ENCODE measurements around the gene SOX1. TPM values are rescaled to one million over a fixed set of nuclear protein-coding genes. Genes with fewer than 3 reads are reported as not detected.

Gene SOX1
- polyA plus RNA-seq, 3 donors = not detected

DNA sequence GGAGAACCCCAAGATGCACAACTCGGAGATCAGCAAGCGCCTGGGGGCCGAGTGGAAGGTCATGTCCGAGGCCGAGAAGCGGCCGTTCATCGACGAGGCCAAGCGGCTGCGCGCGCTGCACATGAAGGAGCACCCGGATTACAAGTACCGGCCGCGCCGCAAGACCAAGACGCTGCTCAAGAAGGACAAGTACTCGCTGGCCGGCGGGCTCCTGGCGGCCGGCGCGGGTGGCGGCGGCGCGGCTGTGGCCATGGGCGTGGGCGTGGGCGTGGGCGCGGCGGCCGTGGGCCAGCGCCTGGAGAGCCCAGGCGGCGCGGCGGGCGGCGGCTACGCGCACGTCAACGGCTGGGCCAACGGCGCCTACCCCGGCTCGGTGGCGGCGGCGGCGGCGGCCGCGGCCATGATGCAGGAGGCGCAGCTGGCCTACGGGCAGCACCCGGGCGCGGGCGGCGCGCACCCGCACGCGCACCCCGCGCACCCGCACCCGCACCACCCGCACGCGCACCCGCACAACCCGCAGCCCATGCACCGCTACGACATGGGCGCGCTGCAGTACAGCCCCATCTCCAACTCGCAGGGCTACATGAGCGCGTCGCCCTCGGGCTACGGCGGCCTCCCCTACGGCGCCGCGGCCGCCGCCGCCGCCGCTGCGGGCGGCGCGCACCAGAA, 1.1 kb downstream of the SOX1 start:
- no peak overlapping the region for H2AFZ ChIP-seq (ENCODE audit: insufficient read depth, low read depth, low read length, poor library complexity, severe bottlenecking)
- no peaks in the 10 kb centered on the region for H4K20me1 ChIP-seq (ENCODE audit: insufficient read depth, low read length)
- Mint-ChIP-seq H3K27ac (no peak overlapping the region), H3K9me3 (peaks cover 0 to 30% (median 17%) of the 10 kb centered on the region in 7 donors), H3K27me3 (ENCODE audit: low read depth in 3 of 3) (peaks cover 71 to 88% (median 78%) of the 10 kb centered on the region in 3 donors), H3K4me1 (peaks cover 3% of the 10 kb centered on the region), H3K4me3 (peak overlapping the region in 1 of 2 donors; percentile 78), H3K36me3 (peaks cover 3 to 8% of the 10 kb centered on the region in 2 donors)
- intact Hi-C loops (cut with micrococcal nuclease) = no loop called here
- TF ChIP-seq, protein P1, sequence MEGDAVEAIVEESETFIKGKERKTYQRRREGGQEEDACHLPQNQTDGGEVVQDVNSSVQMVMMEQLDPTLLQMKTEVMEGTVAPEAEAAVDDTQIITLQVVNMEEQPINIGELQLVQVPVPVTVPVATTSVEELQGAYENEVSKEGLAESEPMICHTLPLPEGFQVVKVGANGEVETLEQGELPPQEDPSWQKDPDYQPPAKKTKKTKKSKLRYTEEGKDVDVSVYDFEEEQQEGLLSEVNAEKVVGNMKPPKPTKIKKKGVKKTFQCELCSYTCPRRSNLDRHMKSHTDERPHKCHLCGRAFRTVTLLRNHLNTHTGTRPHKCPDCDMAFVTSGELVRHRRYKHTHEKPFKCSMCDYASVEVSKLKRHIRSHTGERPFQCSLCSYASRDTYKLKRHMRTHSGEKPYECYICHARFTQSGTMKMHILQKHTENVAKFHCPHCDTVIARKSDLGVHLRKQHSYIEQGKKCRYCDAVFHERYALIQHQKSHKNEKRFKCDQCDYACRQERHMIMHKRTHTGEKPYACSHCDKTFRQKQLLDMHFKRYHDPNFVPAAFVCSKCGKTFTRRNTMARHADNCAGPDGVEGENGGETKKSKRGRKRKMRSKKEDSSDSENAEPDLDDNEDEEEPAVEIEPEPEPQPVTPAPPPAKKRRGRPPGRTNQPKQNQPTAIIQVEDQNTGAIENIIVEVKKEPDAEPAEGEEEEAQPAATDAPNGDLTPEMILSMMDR (IDR thresholded peaks at IDR 0.05) = no peak
- H3K79me2 ChIP-seq (ENCODE audit: insufficient read depth, low read length) = no peaks in the 10 kb centered on the region
- peaks cover 65 to 79% of the 10 kb centered on the region in 2 donors for H3K27me3 ChIP-seq (ENCODE audit: control insufficient read depth in 2 of 2, insufficient read depth in 2 of 2, low read length in 2 of 2)
- no peak overlapping the region for H3K9ac ChIP-seq (ENCODE audit: insufficient read depth, low read length, poor library complexity, severe bottlenecking)
- WGBS (ENCODE audit: insufficient coverage) = 4% methylated on average over 103 of the region's 103 CpGs
- no peaks in the 10 kb centered on the region for H3K36me3 ChIP-seq (replicated peaks in 1 of 2; ENCODE audit: control insufficient read depth in 1 of 2, insufficient read depth in 2 of 2, low read length in 2 of 2)
- no peak overlapping the region for H3K4me2 ChIP-seq (replicated peaks; ENCODE audit: extremely low read depth, low read length, poor library complexity, severe bottlenecking)
- H3K27ac ChIP-seq (ENCODE audit: low read depth in 1 of 2, low read length in 2 of 2) = no peak overlapping the region
- no peaks in the 10 kb centered on the region for H3K4me1 ChIP-seq (ENCODE audit: control insufficient read depth in 1 of 2, insufficient read depth in 2 of 2, low read length in 2 of 2)
- H3K9me3 ChIP-seq (replicated peaks in 1 of 2; ENCODE audit: control insufficient read depth in 1 of 2, insufficient read depth in 1 of 2, low read length in 2 of 2) = peaks cover 0 to 52% of the 10 kb centered on the region in 2 donors
- no peak overlapping the region for H3K4me3 ChIP-seq (replicated peaks in 1 of 3; ENCODE audit: low read depth in 2 of 3, low read length in 3 of 3)
- DNase-seq = no peak

DNA sequence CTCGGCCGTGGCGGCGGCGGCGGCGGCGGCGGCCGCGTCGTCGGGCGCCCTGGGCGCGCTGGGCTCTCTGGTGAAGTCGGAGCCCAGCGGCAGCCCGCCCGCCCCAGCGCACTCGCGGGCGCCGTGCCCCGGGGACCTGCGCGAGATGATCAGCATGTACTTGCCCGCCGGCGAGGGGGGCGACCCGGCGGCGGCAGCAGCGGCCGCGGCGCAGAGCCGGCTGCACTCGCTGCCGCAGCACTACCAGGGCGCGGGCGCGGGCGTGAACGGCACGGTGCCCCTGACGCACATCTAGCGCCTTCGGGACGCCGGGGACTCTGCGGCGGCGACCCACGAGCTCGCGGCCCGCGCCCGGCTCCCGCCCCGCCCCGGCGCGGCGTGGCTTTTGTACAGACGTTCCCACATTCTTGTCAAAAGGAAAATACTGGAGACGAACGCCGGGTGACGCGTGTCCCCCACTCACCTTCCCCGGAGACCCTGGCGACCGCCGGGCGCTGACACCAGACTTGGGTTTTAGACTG, 1.7 kb downstream of the SOX1 start:
- H3K4me1 ChIP-seq (ENCODE audit: control insufficient read depth in 1 of 2, insufficient read depth in 2 of 2, low read length in 2 of 2) = no peaks in the 10 kb centered on the region
- no peak overlapping the region for H2AFZ ChIP-seq (ENCODE audit: insufficient read depth, low read depth, low read length, poor library complexity, severe bottlenecking)
- no peak for DNase-seq
- no peak overlapping the region for H3K27ac ChIP-seq (ENCODE audit: low read depth in 1 of 2, low read length in 2 of 2)
- no peaks in the 10 kb centered on the region for H3K4me1 Mint-ChIP-seq
- no peak overlapping the region for H3K9ac ChIP-seq (ENCODE audit: insufficient read depth, low read length, poor library complexity, severe bottlenecking)
- H3K4me3 ChIP-seq (replicated peaks in 1 of 3; ENCODE audit: low read depth in 2 of 3, low read length in 3 of 3) = no peak overlapping the region
- H3K4me3 Mint-ChIP-seq = peak overlapping the region in 1 of 2 donors; percentile 88
- H3K4me2 ChIP-seq (replicated peaks; ENCODE audit: extremely low read depth, low read length, poor library complexity, severe bottlenecking) = no peak overlapping the region
- H3K79me2 ChIP-seq (ENCODE audit: insufficient read depth, low read length) = no peaks in the 10 kb centered on the region
- peaks cover 0 to 47% of the 10 kb centered on the region in 2 donors for H3K9me3 ChIP-seq (replicated peaks in 1 of 2; ENCODE audit: control insufficient read depth in 1 of 2, insufficient read depth in 1 of 2, low read length in 2 of 2)
- H4K20me1 ChIP-seq (ENCODE audit: insufficient read depth, low read length) = no peaks in the 10 kb centered on the region
- peaks cover 65 to 79% of the 10 kb centered on the region in 2 donors for H3K27me3 ChIP-seq (ENCODE audit: control insufficient read depth in 2 of 2, insufficient read depth in 2 of 2, low read length in 2 of 2)
- TF ChIP-seq, protein P1 (IDR thresholded peaks at IDR 0.05) = no peak
- H3K27ac Mint-ChIP-seq = no peak overlapping the region
- H3K9me3 Mint-ChIP-seq = peaks cover 0 to 25% (median 17%) of the 10 kb centered on the region in 7 donors
- no peaks in the 10 kb centered on the region for H3K36me3 ChIP-seq (replicated peaks in 1 of 2; ENCODE audit: control insufficient read depth in 1 of 2, insufficient read depth in 2 of 2, low read length in 2 of 2)
- WGBS (ENCODE audit: insufficient coverage) = 2% methylated on average over 79 of the region's 80 CpGs
- intact Hi-C loops (cut with micrococcal nuclease) = no loop called here
- peaks cover 69 to 88% (median 76%) of the 10 kb centered on the region in 3 donors for H3K27me3 Mint-ChIP-seq (ENCODE audit: low read depth in 3 of 3)
- peaks cover 3 to 6% of the 10 kb centered on the region in 2 donors for H3K36me3 Mint-ChIP-seq
